ENCODE results near the gene RNF13. TPM values are rescaled to one million over a fixed set of nuclear protein-coding genes. Genes with fewer than 3 reads are reported as not detected.

RNF13 gene
- total RNA-seq, 1 experiment from 2014 or later, result 33.8 TPM

DNA sequence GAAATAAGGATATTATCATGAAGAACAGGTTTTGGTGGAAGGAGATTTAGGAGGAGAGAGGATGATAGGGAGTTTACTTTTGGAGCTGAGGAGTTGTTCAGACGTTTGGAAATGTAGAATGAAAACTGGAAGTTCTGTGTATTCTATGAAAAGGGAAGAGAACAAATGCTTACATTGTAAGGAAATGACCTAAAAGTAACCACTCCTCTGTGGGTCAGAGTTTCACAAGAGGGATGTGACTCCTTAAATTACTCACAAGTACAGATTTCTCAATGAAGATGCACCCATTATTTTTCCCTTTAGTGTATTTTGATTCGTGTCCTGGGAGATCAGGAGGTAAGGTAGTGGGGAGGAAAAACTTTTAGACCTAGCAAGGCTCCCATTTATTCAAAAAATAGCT is 4.0 kb downstream of the RNF13 start:
- ChIA-PET POLR2A (ENCODE audit: unreplicated experiment) (no interaction called here), CTCF (no interaction called here)
- TF ChIP-seq EZH2phosphoT487 (IDR thresholded peaks at IDR 0.05; ENCODE audit: borderline replicate concordance, low read length) (no peak), EZH2 (IDR thresholded peaks at IDR 0.05; ENCODE audit: low read length, unreplicated experiment) (no peak)
- TF ChIP-seq, protein P1, sequence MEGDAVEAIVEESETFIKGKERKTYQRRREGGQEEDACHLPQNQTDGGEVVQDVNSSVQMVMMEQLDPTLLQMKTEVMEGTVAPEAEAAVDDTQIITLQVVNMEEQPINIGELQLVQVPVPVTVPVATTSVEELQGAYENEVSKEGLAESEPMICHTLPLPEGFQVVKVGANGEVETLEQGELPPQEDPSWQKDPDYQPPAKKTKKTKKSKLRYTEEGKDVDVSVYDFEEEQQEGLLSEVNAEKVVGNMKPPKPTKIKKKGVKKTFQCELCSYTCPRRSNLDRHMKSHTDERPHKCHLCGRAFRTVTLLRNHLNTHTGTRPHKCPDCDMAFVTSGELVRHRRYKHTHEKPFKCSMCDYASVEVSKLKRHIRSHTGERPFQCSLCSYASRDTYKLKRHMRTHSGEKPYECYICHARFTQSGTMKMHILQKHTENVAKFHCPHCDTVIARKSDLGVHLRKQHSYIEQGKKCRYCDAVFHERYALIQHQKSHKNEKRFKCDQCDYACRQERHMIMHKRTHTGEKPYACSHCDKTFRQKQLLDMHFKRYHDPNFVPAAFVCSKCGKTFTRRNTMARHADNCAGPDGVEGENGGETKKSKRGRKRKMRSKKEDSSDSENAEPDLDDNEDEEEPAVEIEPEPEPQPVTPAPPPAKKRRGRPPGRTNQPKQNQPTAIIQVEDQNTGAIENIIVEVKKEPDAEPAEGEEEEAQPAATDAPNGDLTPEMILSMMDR (conservative IDR thresholded peaks at IDR 0.05; ENCODE audit: low read depth, low read length), result no peak
- Histone ChIP-seq H3K4me2 (ENCODE audit: low read length) (peak overlapping the region; percentile 94), H3K4me1 (ENCODE audit: insufficient read depth, low read length) (peaks cover 45% of the 10 kb centered on the region), H3K27me3 (ENCODE audit: low read length) (no peaks in the 10 kb centered on the region), H3K79me2 (ENCODE audit: low read length) (peaks cover 85% of the 10 kb centered on the region), H2AFZ (ENCODE audit: low read length) (no peak overlapping the region), H3K9ac (ENCODE audit: low read length) (no peak overlapping the region), H3K9me2 (replicated peaks; ENCODE audit: low read length) (no peaks in the 10 kb centered on the region), H4K20me1 (ENCODE audit: low read length) (peaks cover 47% of the 10 kb centered on the region), H3F3A (ENCODE audit: low read length, unreplicated experiment) (no peaks in the 10 kb centered on the region), H3K9me3 (ENCODE audit: low read length) (no peaks in the 10 kb centered on the region), H3K4me3 (ENCODE audit: low read length) (no peak overlapping the region), H3K27ac (ENCODE audit: low read length) (peak overlapping the region; percentile 18), H3K36me3 (ENCODE audit: low read depth, low read length) (no peaks in the 10 kb centered on the region)
- intact Hi-C loops (cut with micrococcal nuclease), result no loop called here
- ATAC-seq (no peak), DNase-seq (peak; percentile 70)
- BruUV-seq (replicated peaks), result no TSS peak

GRCh38 chr3:149819432-149819831 is 6.4 kb downstream of the RNF13 start:
- Histone ChIP-seq H3K9me2 (replicated peaks; ENCODE audit: low read length) (no peaks in the 10 kb centered on the region), H3K27me3 (ENCODE audit: low read length) (no peaks in the 10 kb centered on the region), H3K9ac (ENCODE audit: low read length) (no peak overlapping the region), H3K4me1 (ENCODE audit: insufficient read depth, low read length) (peaks cover 39% of the 10 kb centered on the region), H3K27ac (ENCODE audit: low read length) (no peak overlapping the region), H3K36me3 (ENCODE audit: low read depth, low read length) (peaks cover 2% of the 10 kb centered on the region; the same call in 1 of the 2 replicates), H3K4me3 (ENCODE audit: low read length) (no peak overlapping the region), H3K79me2 (ENCODE audit: low read length) (peaks cover 96% of the 10 kb centered on the region), H3F3A (ENCODE audit: low read length, unreplicated experiment) (no peaks in the 10 kb centered on the region), H3K4me2 (ENCODE audit: low read length) (no peak overlapping the region), H4K20me1 (ENCODE audit: low read length) (peaks cover 41% of the 10 kb centered on the region), H3K9me3 (ENCODE audit: low read length) (no peaks in the 10 kb centered on the region), H2AFZ (ENCODE audit: low read length) (no peak overlapping the region)
- intact Hi-C loops (cut with micrococcal nuclease), result no loop called here
- no TSS peak for BruUV-seq (replicated peaks)
- no peak for TF ChIP-seq EZH2 (IDR thresholded peaks at IDR 0.05; ENCODE audit: low read length, unreplicated experiment)
- TF ChIP-seq, protein P1 (conservative IDR thresholded peaks at IDR 0.05; ENCODE audit: low read depth, low read length), result no peak
- TF ChIP-seq EZH2phosphoT487 (IDR thresholded peaks at IDR 0.05; ENCODE audit: borderline replicate concordance, low read length), result no peak
- ChIA-PET CTCF (interaction anchor here (1.6 kb wide), 1 partner anchor 11 kb away, joined by 11 read pairs; no protein-coding TSS in a partner anchor), POLR2A (ENCODE audit: unreplicated experiment) (interaction anchor here (0.6 kb wide), 2 partner anchors 407 to 588 kb away, joined by 5 to 6 read pairs; no protein-coding TSS in a partner anchor)
- no peak for DNase-seq
- ATAC-seq, result no peak

- POLR2A ChIA-PET (ENCODE audit: unreplicated experiment), result interaction anchor here (0.5 kb wide), 2 partner anchors 87 to 496 kb away, joined by 3 to 4 read pairs; no protein-coding TSS in a partner anchor
- CTCF ChIA-PET, result interaction anchor here (1.6 kb wide), 1 partner anchor 12 kb away, joined by 11 read pairs; no protein-coding TSS in a partner anchor
- Histone ChIP-seq H3F3A (ENCODE audit: low read length, unreplicated experiment) (no peaks in the 10 kb centered on the region), H3K9me3 (ENCODE audit: low read length) (no peaks in the 10 kb centered on the region), H3K36me3 (ENCODE audit: low read depth, low read length) (peaks cover 2% of the 10 kb centered on the region; the same call in 1 of the 2 replicates), H3K4me2 (ENCODE audit: low read length) (peak overlapping the region; percentile 29; the same call in 1 of the 2 replicates), H3K27ac (ENCODE audit: low read length) (no peak overlapping the region; the same call in 1 of the 2 replicates), H3K4me1 (ENCODE audit: insufficient read depth, low read length) (peaks cover 32% of the 10 kb centered on the region), H3K9me2 (replicated peaks; ENCODE audit: low read length) (no peaks in the 10 kb centered on the region), H2AFZ (ENCODE audit: low read length) (no peak overlapping the region), H3K4me3 (ENCODE audit: low read length) (no peak overlapping the region), H3K79me2 (ENCODE audit: low read length) (peaks cover 96% of the 10 kb centered on the region), H3K9ac (ENCODE audit: low read length) (no peak overlapping the region), H4K20me1 (ENCODE audit: low read length) (peaks cover 34% of the 10 kb centered on the region), H3K27me3 (ENCODE audit: low read length) (no peaks in the 10 kb centered on the region)
- intact Hi-C loops (cut with micrococcal nuclease), result no loop called here
- ATAC-seq (peak; percentile 83), DNase-seq (peak; percentile 71)
- BruUV-seq (replicated peaks), result no TSS peak
- no peak for TF ChIP-seq EZH2phosphoT487 (IDR thresholded peaks at IDR 0.05; ENCODE audit: borderline replicate concordance, low read length)
Measured at GRCh38 chr3:149820183-149820582, 7.2 kb downstream of the RNF13 start.
